22Rv1 (cell line): ENCODE results near the gene SEL1L.

ENCODE experiments used
- H3K27ac ChIP-seq: fragments of 450-650 bp; 2 replicates; pipeline ENCODE4 v1.5.1; 2017
- ZFX ChIP-seq: fragments of 450-650 bp; IDR thresholded peaks from 2 replicates; pipeline ENCODE4 v1.6.1; 2017; ENCODE audit warnings: antibody characterized with exemption, borderline replicate concordance
- TF ChIP-seq, protein P1 (sequence below): fragments of 450-650 bp; IDR thresholded peaks from 2 replicates; pipeline ENCODE4 v1.5.1; 2017; ENCODE audit warnings: mild to moderate bottlenecking

Gene SEL1L

DNA sequence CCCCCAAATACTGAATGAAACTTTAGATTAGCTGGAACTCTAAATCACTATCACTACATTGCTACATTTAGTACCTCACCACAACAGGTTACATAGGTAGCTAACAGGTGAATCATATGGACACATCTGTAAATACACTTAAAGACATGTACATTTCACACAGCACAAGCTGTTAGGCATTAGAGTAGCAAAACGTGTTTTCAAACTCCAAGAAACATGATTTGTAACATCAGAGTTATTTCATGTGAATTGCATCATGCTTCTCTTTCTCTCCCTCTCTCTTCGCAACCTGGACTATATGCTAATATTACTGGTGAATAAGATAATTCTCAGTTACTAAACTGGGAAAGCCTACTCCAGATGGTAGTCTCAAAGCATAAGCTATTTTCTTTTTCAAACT lies 4.3 kb downstream of the SEL1L start:
- H3K27ac ChIP-seq, result no peak overlapping the region
- TF ChIP-seq, protein P1, sequence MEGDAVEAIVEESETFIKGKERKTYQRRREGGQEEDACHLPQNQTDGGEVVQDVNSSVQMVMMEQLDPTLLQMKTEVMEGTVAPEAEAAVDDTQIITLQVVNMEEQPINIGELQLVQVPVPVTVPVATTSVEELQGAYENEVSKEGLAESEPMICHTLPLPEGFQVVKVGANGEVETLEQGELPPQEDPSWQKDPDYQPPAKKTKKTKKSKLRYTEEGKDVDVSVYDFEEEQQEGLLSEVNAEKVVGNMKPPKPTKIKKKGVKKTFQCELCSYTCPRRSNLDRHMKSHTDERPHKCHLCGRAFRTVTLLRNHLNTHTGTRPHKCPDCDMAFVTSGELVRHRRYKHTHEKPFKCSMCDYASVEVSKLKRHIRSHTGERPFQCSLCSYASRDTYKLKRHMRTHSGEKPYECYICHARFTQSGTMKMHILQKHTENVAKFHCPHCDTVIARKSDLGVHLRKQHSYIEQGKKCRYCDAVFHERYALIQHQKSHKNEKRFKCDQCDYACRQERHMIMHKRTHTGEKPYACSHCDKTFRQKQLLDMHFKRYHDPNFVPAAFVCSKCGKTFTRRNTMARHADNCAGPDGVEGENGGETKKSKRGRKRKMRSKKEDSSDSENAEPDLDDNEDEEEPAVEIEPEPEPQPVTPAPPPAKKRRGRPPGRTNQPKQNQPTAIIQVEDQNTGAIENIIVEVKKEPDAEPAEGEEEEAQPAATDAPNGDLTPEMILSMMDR, result no peak
- no peak for TF ChIP-seq ZFX

DNA sequence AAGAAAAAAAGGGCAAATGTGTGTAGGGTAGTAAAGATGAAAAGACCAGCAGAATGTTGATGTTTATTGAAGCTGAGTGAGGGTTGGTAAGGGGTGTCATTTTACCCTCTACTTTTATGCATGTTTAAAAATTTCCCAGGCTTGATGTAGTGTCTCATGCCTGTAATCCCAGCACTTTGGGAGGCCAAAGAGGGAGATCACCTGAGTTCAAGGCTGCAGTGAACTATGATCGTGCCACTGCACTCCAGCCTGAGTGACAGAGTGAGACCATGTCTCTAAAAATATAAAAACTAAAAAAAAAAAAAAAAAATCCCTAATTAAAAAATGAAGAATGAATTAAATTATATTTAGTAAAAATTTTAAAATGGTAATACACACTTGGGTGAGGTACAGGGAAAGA lies 8.5 kb downstream of the SEL1L start:
- TF ChIP-seq, protein P1, result no peak
- TF ChIP-seq ZFX, result no peak
- H3K27ac ChIP-seq, result no peak overlapping the region

DNA sequence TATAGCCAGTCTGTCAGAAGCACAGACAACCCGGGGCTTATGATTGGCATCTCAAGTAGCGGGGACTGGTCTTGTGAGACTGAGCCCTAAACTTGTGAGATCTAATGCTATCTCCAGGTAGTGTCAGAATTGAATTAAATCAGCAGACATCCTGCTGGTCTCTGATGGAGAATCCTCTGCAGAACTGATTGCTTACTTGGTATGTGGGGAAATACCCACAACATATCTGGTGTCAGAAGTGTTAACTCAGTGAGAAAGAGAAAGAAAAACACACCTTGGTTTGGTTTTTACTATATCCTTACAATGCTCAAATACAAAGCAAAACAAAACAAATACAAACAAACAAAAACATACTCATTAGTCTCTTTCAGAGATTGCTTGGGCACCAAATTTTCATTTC lies 10.0 kb downstream of the SEL1L start:
- TF ChIP-seq ZFX, result no peak
- TF ChIP-seq, protein P1, result no peak
- H3K27ac ChIP-seq, result no peak overlapping the region

DNA sequence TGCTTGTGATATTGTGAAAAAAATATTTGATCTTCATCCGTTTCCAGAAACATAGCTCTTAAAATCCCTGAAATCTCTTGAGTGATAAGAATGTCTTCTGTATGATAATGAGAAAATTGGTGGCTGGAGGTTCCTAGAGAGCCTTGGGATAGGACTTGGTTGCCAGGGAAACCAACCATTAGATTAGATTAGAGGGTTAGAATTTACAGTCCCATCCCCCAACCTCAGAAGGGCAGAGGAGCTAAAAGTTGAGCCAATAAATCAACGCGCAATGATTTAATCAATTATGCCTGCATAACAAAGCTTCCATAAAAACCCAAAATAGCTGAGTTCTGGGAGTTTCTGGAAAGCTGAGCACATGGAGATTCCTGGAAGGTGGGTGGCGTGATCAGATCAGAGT lies 10.6 kb downstream of the SEL1L start:
- TF ChIP-seq ZFX, result no peak
- TF ChIP-seq, protein P1, result no peak
- no peak overlapping the region for H3K27ac ChIP-seq

DNA sequence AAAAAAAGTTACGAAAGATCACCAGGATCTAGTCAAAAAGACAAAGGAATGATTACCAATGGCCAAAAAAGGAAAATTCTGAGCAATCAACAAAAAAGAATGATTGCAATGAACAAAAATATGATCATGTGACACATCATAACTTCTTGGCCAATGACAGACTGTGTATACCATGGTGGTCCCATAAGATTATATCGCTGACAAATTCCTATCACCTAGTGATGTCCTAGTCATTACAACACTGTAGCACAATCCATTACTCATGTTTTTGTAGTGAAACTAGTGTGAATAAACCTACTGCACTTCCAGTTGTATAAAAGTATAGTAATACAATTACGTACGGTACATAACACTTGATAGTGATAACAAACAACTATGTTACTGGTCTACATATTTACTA lies 12.3 kb downstream of the SEL1L start:
- TF ChIP-seq, protein P1, result no peak
- no peak for TF ChIP-seq ZFX
- H3K27ac ChIP-seq, result no peak overlapping the region

DNA sequence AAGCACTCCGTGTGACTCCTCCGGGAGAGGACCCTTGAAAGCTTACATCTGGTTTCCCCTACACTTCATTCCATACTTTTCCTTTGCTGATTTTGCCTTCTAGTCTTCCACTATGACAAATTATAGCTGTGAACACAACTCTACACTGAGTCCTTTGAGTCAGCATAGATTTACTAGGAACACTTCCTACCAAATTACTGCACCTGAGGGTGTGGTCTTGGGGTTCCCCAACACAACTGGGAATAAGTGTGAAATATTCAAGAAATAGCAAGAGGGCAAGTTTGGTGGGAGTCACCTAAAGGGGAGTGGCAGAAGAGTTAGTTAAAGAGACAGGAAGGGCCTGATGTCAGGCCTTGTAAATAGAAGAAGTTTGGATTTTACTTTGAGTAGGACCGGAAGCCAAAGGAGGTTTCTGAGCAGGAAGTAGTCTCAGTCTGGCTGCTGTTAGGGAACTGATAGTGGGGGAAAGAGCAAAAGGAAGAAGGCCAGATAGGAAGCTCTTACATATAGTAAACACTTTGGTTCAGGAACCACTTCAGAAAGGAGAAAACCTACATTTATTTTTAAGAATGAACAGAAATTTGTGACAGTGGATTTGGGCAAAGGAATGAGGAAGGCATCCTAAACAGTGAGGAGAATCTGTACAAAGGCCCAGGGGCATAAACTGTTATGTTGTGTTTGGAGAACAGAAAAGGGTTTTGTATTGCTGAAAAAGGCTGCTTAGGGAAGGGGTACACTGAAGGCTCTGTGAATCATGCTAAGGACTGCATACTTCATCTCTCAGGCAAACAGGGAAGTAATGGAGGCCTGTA lies 14.2 kb downstream of the SEL1L start:
- TF ChIP-seq ZFX, result no peak
- TF ChIP-seq, protein P1, result no peak
- H3K27ac ChIP-seq, result peak overlapping the region; percentile 27; the same call in 1 of the 2 replicates

DNA sequence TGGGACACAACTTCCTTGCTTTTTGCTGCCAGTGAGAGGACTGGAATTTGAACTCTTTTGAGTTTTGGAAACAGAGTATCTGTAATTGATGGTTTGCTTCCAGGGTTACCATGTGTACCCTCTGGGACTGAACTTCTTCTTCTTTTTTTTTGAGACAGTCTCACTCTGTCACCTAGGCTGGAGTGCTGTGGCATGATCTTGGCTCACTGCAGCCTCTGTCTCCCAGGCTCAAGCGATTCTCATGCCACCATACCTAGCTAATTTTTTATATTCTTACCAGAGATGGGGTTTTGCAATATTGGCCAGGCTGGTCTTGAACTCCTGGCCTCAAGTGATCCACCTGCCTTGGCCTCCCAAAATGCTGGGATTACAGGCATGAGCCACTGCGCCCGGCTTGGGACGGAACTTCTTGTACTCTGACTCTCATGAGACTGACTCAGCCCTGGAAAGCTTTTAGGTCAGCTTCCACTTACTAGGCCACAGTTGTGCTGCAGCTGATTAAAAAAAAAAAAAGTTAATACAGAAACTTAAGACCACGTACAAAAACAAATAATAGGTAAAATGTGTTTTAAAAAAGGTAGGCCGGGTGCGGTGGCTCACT lies 15.8 kb downstream of the SEL1L start:
- peak overlapping the region; percentile 38; the same call in 1 of the 2 replicates for H3K27ac ChIP-seq
- TF ChIP-seq, protein P1, result no peak
- TF ChIP-seq ZFX, result no peak
